Activated CD8-positive, alpha-beta T cell treated with anti-CD3 and anti-CD28 coated beads for 36 hours (primary cell): ENCODE data around the gene RPRD1B. TPM values are rescaled to one million over a fixed set of nuclear protein-coding genes. Genes with fewer than 3 reads are reported as not detected.

Experiments used
- ATAC-seq: fragments of 200-7000 bp; cut with Tn5 transposase; one replicate; pipeline ENCODE4 v1.10.0; 2021; ENCODE audit warnings: mild to moderate bottlenecking, moderate library complexity
- CTCF ChIA-PET: fragments of 350-600 bp; sonication (Branson Sonifier 250); formaldehyde crosslinking; loops from one replicate; lab custom pipeline; 2021; ENCODE audit warnings: antibody characterized with exemption; lab: Charles Lee
- POLR2A ChIA-PET: fragments of 350-600 bp; sonication (Branson Sonifier 250); formaldehyde crosslinking; loops from one replicate; lab custom pipeline; 2021; ENCODE audit warnings: antibody characterized with exemption; lab: Charles Lee
- DNase-seq: peaks from one replicate; pipeline ENCODE4 v3.0.0-alpha.2; 2020
- H3K27ac Mint-ChIP-seq: one replicate; pipeline ENCODE4 v1.8.0; 2021; ENCODE audit warnings: mild to moderate bottlenecking, mixed read lengths
- H3K27me3 Mint-ChIP-seq: one replicate; pipeline ENCODE4 v1.8.0; 2021; ENCODE audit warnings: mixed read lengths
- H3K36me3 Mint-ChIP-seq: one replicate; pipeline ENCODE4 v1.8.0; 2021; ENCODE audit warnings: low read depth, mixed read lengths
- H3K4me1 Mint-ChIP-seq: one replicate; pipeline ENCODE4 v1.8.0; 2021; ENCODE audit warnings: low read depth, mixed read lengths
- H3K4me3 Mint-ChIP-seq: one replicate; pipeline ENCODE4 v1.8.0; 2021; ENCODE audit warnings: mild to moderate bottlenecking, moderate library complexity, mixed read lengths
- H3K9me3 Mint-ChIP-seq: one replicate; pipeline ENCODE4 v1.8.0; 2021; ENCODE audit warnings: mixed read lengths
- intact Hi-C: fragments of 100-400 bp; cut with micrococcal nuclease; formaldehyde crosslinking; loops from one replicate; pipeline ENCODE4 v1.10.0; 2022
- total RNA-seq, 2 experiments: library from RNA; stranded (reverse); gene quantifications; one replicate each; pipeline ENCODE4 v1.2.3, GENCODE V29; 2021
- TF ChIP-seq, protein P1 (sequence below): fragments of 200-600 bp; IDR thresholded peaks from one replicate; pipeline ENCODE4 v1.8.0; 2022; ENCODE audit warnings: antibody characterized with exemption, mild to moderate bottlenecking

Gene RPRD1B
- total RNA-seq, 2 experiments from 2014 or later: 29.1 to 29.3 TPM

DNA sequence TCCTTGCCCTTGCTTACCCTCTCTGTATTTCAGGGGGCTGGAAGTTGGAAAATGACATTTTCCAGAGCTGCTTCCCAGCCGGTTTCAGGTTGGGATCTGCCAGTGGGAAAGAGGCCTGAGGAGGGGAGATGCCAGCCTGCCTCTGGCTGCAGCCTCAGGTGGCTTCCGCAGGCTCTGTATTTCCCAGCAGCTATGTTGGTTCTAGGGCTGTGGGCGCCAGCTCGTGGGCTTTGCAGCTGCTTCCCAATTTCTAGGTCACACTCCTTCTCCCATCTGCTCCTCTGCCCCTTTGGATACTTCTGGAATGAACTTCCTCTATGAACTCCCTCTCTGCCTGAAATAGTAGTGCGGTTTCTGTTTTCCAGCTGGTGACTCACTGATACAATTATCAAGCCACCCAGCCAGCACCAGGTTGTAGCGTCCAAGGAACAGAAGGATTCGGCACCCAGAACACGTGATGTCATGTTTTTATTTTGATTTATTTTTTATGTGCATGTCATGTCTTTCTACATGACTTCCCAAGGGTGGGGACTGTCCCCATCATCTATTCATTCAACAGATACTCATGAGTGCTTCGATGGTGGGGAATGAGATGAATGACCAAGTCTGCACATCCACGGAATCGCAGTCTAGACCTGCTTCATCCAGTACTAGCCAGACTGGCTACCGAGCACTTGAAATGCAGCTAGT lies 93.5 kb downstream of the RPRD1B start:
- no peaks in the 10 kb centered on the region for H3K27me3 Mint-ChIP-seq
- H3K4me1 Mint-ChIP-seq: no peaks in the 10 kb centered on the region
- POLR2A ChIA-PET: no interaction called here
- H3K4me3 Mint-ChIP-seq: no peak overlapping the region
- TF ChIP-seq, protein P1, sequence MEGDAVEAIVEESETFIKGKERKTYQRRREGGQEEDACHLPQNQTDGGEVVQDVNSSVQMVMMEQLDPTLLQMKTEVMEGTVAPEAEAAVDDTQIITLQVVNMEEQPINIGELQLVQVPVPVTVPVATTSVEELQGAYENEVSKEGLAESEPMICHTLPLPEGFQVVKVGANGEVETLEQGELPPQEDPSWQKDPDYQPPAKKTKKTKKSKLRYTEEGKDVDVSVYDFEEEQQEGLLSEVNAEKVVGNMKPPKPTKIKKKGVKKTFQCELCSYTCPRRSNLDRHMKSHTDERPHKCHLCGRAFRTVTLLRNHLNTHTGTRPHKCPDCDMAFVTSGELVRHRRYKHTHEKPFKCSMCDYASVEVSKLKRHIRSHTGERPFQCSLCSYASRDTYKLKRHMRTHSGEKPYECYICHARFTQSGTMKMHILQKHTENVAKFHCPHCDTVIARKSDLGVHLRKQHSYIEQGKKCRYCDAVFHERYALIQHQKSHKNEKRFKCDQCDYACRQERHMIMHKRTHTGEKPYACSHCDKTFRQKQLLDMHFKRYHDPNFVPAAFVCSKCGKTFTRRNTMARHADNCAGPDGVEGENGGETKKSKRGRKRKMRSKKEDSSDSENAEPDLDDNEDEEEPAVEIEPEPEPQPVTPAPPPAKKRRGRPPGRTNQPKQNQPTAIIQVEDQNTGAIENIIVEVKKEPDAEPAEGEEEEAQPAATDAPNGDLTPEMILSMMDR: no peak
- DNase-seq (no peak), ATAC-seq (no peak)
- no peak overlapping the region for H3K27ac Mint-ChIP-seq
- H3K9me3 Mint-ChIP-seq: no peaks in the 10 kb centered on the region
- intact Hi-C loops: no loop called here
- CTCF ChIA-PET: no interaction called here
- no peaks in the 10 kb centered on the region for H3K36me3 Mint-ChIP-seq

DNA sequence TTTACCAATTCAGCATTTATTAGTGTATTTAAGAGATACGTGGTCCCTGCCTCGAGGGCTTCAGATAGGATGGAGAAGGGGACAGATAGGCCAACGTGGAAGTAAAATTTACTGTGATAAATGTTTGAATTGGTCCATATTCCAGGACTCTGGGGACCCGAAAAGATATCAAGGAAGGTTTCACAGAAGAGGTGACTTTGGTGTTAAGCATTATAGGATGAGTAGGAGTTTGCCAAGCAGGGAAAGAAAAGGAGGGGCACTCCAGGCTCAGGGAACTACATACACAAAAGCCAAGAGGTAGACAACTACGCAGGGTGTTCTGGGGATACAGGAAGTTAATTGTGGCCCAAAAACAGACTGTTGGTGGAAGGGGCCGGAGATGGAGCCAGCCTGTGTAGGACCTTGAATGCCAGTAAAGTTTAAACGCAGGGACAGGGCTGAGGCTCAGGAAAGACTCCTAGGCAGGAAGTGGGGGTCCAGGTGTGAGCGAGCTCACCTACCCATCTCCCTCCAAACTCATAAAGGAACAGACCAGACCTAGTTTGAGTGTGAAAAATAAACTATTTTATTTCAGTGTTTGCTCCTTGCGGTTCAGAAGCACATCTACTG lies 94.5 kb downstream of the RPRD1B start:
- Mint-ChIP-seq H3K27me3 (no peaks in the 10 kb centered on the region), H3K36me3 (no peaks in the 10 kb centered on the region), H3K27ac (no peak overlapping the region), H3K4me3 (no peak overlapping the region), H3K9me3 (no peaks in the 10 kb centered on the region), H3K4me1 (no peaks in the 10 kb centered on the region)
- ChIA-PET CTCF (no interaction called here), POLR2A (interaction anchor here (1.8 kb wide), 1 partner anchor 94 kb away, joined by 3 read pairs; the partner anchor contains the start of gene RPRD1B)
- intact Hi-C loops: no loop called here
- no peak for ATAC-seq
- DNase-seq: no peak
- TF ChIP-seq, protein P1: no peak

DNA sequence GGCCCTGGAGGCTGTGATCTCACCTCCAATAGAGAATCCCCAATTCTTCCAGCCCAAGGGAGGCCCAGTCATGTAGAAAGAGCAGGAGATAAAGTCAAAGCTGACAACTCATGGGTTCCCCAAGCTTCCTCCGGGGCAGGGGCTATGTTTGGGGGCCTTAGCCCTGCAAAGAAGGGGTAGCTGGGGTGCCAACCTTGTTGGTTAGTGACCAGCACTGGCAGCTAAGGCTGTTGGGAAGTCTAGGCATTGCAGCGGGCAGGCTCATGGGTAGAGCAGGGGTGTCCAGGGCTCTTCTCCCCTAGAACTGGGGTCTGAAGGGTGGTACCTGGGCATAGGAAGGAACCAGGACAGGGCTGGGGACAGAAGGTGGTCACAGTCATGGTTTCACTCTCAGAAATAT lies 95.1 kb downstream of the RPRD1B start:
- intact Hi-C loops: no loop called here
- no peak for ATAC-seq
- Mint-ChIP-seq H3K27ac (no peak overlapping the region), H3K4me1 (no peaks in the 10 kb centered on the region), H3K9me3 (no peaks in the 10 kb centered on the region), H3K4me3 (no peak overlapping the region), H3K27me3 (no peaks in the 10 kb centered on the region), H3K36me3 (no peaks in the 10 kb centered on the region)
- ChIA-PET POLR2A (interaction anchor here (1.8 kb wide), 1 partner anchor 95 kb away, joined by 3 read pairs; the partner anchor contains the start of gene RPRD1B), CTCF (no interaction called here)
- no peak for DNase-seq
- TF ChIP-seq, protein P1: no peak

DNA sequence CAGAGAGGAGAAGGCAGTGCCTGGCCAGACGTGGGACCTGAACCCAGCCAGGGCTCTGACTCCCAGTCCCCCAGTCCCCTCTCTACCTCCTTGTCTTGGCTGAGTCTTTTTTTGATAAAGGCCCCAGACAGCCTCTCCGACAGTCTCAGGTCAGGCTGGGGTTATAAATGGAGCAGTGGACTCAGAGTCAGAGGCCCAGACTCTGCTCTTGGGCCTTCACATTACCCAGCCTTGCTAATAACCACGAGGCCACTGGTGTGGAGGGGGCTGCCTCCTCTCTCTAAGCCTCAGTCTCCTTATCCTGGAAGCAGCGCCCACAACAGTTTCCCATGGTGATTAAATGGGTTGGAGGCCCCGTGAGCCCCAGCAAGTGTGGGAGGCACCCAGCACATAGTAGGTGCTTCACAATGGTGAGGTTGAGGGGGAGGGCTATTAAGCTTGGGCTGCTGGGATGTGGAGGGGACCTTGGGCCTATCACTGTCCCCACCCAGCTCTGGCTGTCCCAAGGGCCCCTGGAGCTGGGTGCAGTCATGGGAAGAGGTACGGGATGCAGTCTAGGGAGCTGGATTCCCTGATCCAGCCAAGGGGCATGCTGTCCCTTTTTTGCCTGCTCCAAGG lies 95.8 kb downstream of the RPRD1B start:
- TF ChIP-seq, protein P1: no peak
- H3K27ac Mint-ChIP-seq: no peak overlapping the region
- H3K27me3 Mint-ChIP-seq: no peaks in the 10 kb centered on the region
- H3K4me3 Mint-ChIP-seq: no peak overlapping the region
- H3K9me3 Mint-ChIP-seq: no peaks in the 10 kb centered on the region
- peaks cover under 1% of the 10 kb centered on the region for H3K4me1 Mint-ChIP-seq
- intact Hi-C loops: no loop called here
- ATAC-seq: no peak
- POLR2A ChIA-PET: interaction anchor here (1.8 kb wide), 1 partner anchor 96 kb away, joined by 3 read pairs; the partner anchor contains the start of gene RPRD1B
- CTCF ChIA-PET: interaction anchor here (1.0 kb wide), 1 partner anchor 317 kb away, joined by 3 read pairs; no protein-coding TSS in a partner anchor
- no peak for DNase-seq
- H3K36me3 Mint-ChIP-seq: no peaks in the 10 kb centered on the region
